ENCODE results near the gene EXOSC7. TPM values are rescaled to one million over a fixed set of nuclear protein-coding genes. Genes with fewer than 3 reads are reported as not detected.

EXOSC7 gene
- total RNA-seq, 1 donor from 2014 or later: 49.7 TPM

GRCh38 chr3:45056608-45057301, 80.7 kb downstream of the EXOSC7 start:
- peak; percentile 64 for DNase-seq

- DNase-seq: no peak
Observed at GRCh38 chr3:45057557-45057956, 81.5 kb downstream of the EXOSC7 start.

GRCh38 chr3:45059132-45059531, 83.1 kb downstream of the EXOSC7 start:
- DNase-seq: no peak

- DNase-seq: no peak
Observed at GRCh38 chr3:45060165-45060892, 84.3 kb downstream of the EXOSC7 start.

Small RNA genes within 50 kb of the gene (small RNA-seq; reads per million reads assigned to genes)
- not detected for gene RNU5B-3P (ENCODE audit: low replicate concordance)

Other genes with a start within 250 kb of the EXOSC7 start
- 10.6 TPM for gene ZNF501, start 246.6 kb upstream of the EXOSC7 start, total RNA-seq
- 31.8 TPM for gene KIAA1143, start 214.6 kb upstream of the EXOSC7 start, total RNA-seq
- gene KIF15, start 214.4 kb upstream of the EXOSC7 start, total RNA-seq: 8.8 TPM
- 9.7 TPM for gene TMEM42, start 114.3 kb upstream of the EXOSC7 start, total RNA-seq
- gene TGM4, start 101.6 kb upstream of the EXOSC7 start, total RNA-seq: not detected
- 47.5 TPM for gene ZDHHC3, start 70 bp upstream of the EXOSC7 start, total RNA-seq
- 57.1 TPM for gene CLEC3B, start 50.1 kb downstream of the EXOSC7 start, total RNA-seq
- gene CDCP1, start 170.1 kb downstream of the EXOSC7 start, total RNA-seq: 8.1 TPM

Measured in tongue (tissue), 3 donors.